HG02571 (cell line): ENCODE results near the gene HMGXB4.

Source experiments
- ATAC-seq: cut with Tn5 transposase; IDR thresholded peaks from one replicate; pipeline ENCODE4 v1.9.1; 2021; ENCODE audit warnings: mild to moderate bottlenecking, moderate library complexity; ENCODE audit not compliant: unreplicated experiment

The HMGXB4 gene

GRCh38 chr22:35325209-35325608 lies 67.9 kb downstream of the HMGXB4 start:
- ATAC-seq: no peak

DNA sequence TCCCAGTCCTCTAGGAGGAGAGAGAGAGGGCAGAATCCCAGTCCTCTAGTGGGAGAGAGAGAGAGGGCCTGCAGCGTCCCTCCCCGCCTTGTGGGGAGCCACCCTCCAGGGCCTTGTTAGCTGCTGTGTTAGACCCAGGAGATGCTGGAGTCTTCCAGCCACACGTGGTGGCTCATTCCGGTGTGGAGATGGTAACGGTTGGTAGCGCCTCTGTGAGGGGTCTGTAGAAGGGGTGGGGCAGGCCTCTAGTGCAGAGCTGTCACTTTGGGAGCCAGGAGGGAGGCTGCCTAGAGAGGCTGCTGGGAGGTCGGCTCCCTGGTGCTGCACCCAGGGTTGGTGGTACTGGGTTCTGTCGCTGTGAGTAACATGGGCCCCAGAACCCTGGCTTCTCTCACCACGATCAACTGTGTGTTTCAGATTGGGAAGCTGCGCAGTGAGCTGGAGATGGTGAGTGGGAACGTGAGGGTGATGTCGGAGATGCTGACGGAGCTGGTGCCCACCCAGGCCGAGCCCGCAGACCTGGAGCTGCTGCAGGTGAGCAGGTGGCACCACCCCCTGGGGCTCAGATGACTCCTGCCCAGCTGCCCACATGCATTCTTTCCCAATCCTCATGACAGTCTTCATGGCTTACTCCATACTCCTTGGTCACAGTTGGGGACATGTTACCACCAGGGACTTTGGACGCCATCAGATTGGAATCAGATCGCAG lies 69.7 kb downstream of the HMGXB4 start:
- no peak for ATAC-seq

GRCh38 chr22:35327690-35328471 lies 70.6 kb downstream of the HMGXB4 start:
- ATAC-seq: no peak

DNA sequence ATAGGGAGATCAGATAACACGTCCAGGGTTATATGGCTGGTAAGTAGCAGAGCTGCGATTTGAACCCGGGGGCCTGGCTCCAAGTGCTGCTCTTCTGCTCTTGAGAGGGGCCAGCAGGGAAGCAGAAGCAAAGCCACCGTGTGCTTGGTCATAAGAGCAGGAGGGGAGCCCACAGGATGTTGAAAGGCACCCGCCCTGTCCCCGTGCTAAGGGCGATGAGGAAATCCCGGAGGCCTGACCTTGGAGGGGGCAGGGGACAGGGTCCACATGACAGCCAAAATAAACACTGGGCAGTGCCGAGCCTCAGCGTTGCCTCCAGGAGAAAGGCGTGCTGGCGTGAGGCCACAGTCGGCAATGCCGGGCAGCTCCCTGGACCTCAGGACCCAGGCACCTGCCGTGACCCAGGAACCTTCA lies 71.2 kb downstream of the HMGXB4 start:
- no peak for ATAC-seq

DNA sequence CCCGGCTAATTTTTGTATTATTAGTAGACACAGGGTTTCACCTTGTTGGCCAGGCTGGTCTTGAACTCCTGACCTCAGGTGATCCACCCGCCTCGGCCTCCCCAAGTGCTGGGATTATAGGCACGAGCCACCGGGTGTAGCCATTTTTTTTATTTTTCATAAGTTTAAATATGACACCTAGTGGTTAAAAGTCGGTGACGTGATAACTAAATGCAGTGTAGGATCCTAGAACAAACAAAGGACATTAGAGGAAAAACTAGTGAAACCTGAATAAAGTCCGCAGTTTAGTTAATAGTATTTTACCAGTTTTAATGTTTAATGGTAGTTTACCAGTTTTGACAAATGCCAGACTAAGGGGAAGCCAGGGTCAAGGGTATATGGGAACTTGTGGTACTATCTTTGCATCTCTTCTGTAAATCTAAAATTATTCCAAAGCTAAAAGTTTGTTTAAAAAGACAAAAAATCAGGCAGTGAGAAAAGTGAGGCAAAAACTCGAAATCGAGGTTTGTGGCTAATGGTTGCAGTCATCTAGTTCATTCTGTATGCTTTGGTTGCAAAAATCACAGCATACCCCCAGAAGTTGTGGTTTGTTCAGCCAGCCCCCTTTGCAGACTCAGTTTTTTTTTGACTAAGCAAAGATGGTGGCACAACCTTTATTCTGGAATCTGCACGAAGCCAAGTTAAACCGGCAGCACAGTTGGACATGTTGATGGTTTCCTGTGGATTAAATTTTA lies 72.0 kb downstream of the HMGXB4 start:
- ATAC-seq: no peak

GRCh38 chr22:35330258-35330861 lies 73.1 kb downstream of the HMGXB4 start:
- no peak for ATAC-seq

DNA sequence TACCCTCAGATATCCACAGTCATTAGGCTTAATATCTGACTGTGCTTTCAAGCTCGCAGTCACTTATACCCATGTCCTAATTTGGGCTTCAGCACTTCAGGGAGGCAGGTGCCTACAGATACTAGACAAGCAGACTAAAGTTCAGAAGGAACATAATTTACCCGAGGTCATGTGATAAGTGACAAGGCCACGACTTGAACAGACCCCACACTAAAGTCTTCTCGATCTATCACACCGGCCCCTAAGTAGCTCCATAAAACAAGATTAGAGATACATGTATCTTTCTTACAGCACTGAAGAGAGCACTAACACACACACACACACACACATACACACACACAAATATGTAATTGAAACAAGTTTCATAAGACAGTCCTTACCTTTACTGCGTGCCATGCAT lies 75.0 kb downstream of the HMGXB4 start:
- no peak for ATAC-seq

- no peak for ATAC-seq
These were observed 75.9 kb downstream of the HMGXB4 start for GRCh38 chr22:35333220-35333619.

DNA sequence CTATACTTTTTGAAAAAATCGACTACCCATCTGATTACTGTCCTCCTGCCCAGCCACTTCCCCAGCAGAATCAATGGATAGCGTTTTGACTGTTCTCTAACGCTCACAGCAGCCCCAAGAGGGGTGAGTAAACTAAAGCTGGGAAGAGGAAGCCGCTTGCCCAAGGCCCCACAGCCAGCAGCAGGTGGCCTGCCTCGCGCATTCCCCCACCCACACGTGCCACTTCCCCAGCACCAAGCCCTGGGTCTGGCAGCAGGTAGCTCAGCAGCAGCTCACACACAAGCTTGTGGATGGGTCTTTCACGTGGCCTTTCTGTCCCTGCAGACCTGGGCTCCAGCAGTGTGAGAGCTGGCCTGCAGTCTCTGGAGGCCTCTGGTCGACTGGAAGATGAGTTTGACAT lies 76.7 kb downstream of the HMGXB4 start:
- no peak for ATAC-seq

DNA sequence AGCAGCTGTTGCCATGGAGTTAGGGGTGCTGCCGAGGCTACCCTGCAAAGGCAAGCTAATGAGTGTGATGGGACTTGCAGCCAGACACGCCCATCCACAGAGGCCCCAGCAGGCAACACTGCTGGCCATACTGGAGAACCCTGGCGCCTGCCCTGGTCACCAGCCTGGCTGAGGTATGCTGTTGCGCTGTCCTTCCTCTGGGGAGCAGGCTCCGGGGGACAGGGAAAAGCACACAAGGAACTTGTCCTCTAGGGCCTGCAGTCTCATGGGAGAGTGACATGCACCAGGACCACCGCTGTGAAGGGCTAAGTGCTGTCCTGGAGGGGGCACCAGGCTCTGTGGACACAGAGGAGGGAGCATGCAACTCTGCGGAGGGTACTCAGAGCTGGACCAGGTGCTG lies 78.2 kb downstream of the HMGXB4 start:
- ATAC-seq: no peak

- ATAC-seq: no peak
These were observed 78.9 kb downstream of the HMGXB4 start for GRCh38 chr22:35335936-35336781.

DNA sequence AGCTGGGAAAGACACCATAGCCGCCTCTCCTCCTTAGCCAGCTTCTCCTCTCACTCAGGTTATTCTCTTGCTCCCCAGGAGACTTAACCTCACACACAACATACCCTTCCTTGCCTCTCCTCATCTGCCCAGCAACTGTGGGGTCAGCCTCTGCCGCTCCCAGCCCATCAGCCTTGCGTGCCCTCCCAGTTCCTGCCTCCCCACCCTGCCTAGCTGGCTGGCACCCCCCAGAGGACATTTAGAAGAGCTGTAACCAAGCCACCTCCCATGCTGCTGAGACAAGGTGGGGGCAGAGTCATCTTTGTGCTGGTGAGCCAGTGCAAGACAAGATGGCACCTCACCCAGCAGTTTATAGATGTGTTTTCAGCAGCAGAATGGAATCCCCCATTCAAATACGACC lies 80.6 kb downstream of the HMGXB4 start:
- ATAC-seq: no peak

DNA sequence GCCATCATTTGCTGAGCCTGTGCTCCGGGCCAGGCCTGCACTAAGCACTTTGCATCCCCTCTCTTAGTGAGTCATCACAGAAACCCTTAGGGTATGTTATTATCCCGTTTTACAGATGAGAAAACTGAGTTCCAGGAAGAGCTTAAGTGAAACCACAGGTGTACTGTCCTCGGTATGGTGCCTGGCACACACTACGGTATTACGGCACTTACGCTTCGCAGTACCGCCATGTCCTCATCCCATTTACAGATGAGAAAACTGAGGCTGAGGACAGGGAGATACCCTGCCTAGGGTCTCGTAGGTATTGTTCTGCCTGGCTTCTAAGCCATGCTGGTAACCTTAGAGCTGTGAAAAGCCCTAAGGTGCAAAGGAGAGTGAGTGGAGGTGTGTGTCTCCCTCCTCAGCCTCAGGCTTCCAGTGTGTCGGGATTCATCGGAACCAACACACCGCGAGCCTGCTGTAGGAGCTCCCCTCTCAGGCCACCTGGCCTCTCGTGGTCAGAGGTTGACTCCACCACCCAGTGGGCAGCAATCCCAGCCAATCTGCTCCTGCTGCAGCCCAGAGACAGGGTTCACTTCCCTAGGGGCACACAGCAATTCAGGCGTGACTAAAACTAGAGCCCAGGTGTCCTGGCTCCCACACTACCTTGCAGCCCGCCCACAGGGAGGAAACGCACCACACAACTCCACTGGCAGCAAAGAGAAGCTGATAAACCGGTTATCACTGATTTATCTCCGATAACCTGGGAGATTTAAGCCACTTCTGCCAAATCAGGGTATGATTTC lies 84.0 kb downstream of the HMGXB4 start:
- no peak for ATAC-seq

GRCh38 chr22:35342390-35342789 lies 85.1 kb downstream of the HMGXB4 start:
- no peak for ATAC-seq

GRCh38 chr22:35343664-35344550 lies 86.6 kb downstream of the HMGXB4 start:
- no peak for ATAC-seq

- no peak for ATAC-seq
These were observed 87.8 kb downstream of the HMGXB4 start for GRCh38 chr22:35344956-35345690.
